ENCODE results near the gene HSPA4.

GRCh38 chr5:133052317-133053175 is 733 bp downstream of the HSPA4 start:
- TF ChIP-seq CTCF (IDR thresholded peaks at IDR 0.05) = no peak
- TF ChIP-seq POLR2AphosphoS5 (IDR thresholded peaks at IDR 0.05) = no peak

All from suprapubic skin (tissue), 3 donors.